ENCODE data around the gene SLC35E3.
A peak's percentile ranks its signal among the peaks of the same experiment; 100 is the strongest.

The SLC35E3 gene

GRCh38 chr12:68768431-68768939 is 22.5 kb downstream of the SLC35E3 start:
- DNase-seq (ENCODE audit: low read depth, low spot score): no peak
- no peak overlapping the region for H3K27ac ChIP-seq

GRCh38 chr12:68769941-68770340 is 24.0 kb downstream of the SLC35E3 start:
- no peak overlapping the region for H3K27ac ChIP-seq
- no peak for DNase-seq (ENCODE audit: low read depth, low spot score)

GRCh38 chr12:68771223-68771925 is 25.4 kb downstream of the SLC35E3 start:
- DNase-seq (ENCODE audit: low read depth, low spot score): no peak
- no peak overlapping the region for H3K27ac ChIP-seq

- no peak for DNase-seq (ENCODE audit: low read depth, low spot score)
- no peak overlapping the region for H3K27ac ChIP-seq
Observed at GRCh38 chr12:68772714-68773113, 26.7 kb downstream of the SLC35E3 start.

- H3K27ac ChIP-seq: no peak overlapping the region
- DNase-seq (ENCODE audit: low read depth, low spot score): no peak
Observed at GRCh38 chr12:68773582-68773981, 27.6 kb downstream of the SLC35E3 start.

- H3K27ac ChIP-seq: no peak overlapping the region
- DNase-seq (ENCODE audit: low read depth, low spot score): no peak
Observed at GRCh38 chr12:68775121-68775630, 29.2 kb downstream of the SLC35E3 start.

- DNase-seq (ENCODE audit: low read depth, low spot score): no peak
- no peak overlapping the region for H3K27ac ChIP-seq
Observed at GRCh38 chr12:68776976-68777610, 31.1 kb downstream of the SLC35E3 start.

GRCh38 chr12:68779280-68779679 is 33.3 kb downstream of the SLC35E3 start:
- no peak for DNase-seq (ENCODE audit: low read depth, low spot score)
- H3K27ac ChIP-seq: no peak overlapping the region

GRCh38 chr12:68780731-68781130 is 34.8 kb downstream of the SLC35E3 start:
- peak overlapping the region; percentile 33 for H3K27ac ChIP-seq
- no peak for DNase-seq (ENCODE audit: low read depth, low spot score)

- DNase-seq (ENCODE audit: low read depth, low spot score): no peak
- peak overlapping the region; percentile 33 for H3K27ac ChIP-seq
Observed at GRCh38 chr12:68781728-68782127, 35.8 kb downstream of the SLC35E3 start.

GRCh38 chr12:68784015-68784414 is 38.0 kb downstream of the SLC35E3 start:
- no peak overlapping the region for H3K27ac ChIP-seq

GRCh38 chr12:68785358-68785757 is 39.4 kb downstream of the SLC35E3 start:
- DNase-seq (ENCODE audit: low read depth, low spot score): no peak
- H3K27ac ChIP-seq: peak overlapping the region; percentile 95

More at GRCh38 chr12:68784015-68784414, 38.0 kb downstream of the SLC35E3 start:
- no peak for DNase-seq (ENCODE audit: low read depth, low spot score)

- peak overlapping the region; percentile 95 for H3K27ac ChIP-seq
- no peak for DNase-seq (ENCODE audit: low read depth, low spot score)
Observed at GRCh38 chr12:68785823-68786222, 39.8 kb downstream of the SLC35E3 start.

- no peak for DNase-seq (ENCODE audit: low read depth, low spot score)
- peak overlapping the region; percentile 95 for H3K27ac ChIP-seq
Observed at GRCh38 chr12:68786929-68787328, 41.0 kb downstream of the SLC35E3 start.

- DNase-seq (ENCODE audit: low read depth, low spot score): no peak
- H3K27ac ChIP-seq: peak overlapping the region; percentile 95
Observed at GRCh38 chr12:68788554-68789143, 42.7 kb downstream of the SLC35E3 start.

GRCh38 chr12:68789144-68789878 is 43.3 kb downstream of the SLC35E3 start:
- DNase-seq (ENCODE audit: low read depth, low spot score): no peak
- H3K27ac ChIP-seq: no peak overlapping the region

- no peak for DNase-seq (ENCODE audit: low read depth, low spot score)
- H3K27ac ChIP-seq: no peak overlapping the region
Observed at GRCh38 chr12:68790081-68790951, 44.3 kb downstream of the SLC35E3 start.

GRCh38 chr12:68790952-68791234 is 44.9 kb downstream of the SLC35E3 start:
- no peak overlapping the region for H3K27ac ChIP-seq
- DNase-seq (ENCODE audit: low read depth, low spot score): no peak

GRCh38 chr12:68791897-68792481 is 46.0 kb downstream of the SLC35E3 start:
- H3K27ac ChIP-seq: no peak overlapping the region
- no peak for DNase-seq (ENCODE audit: low read depth, low spot score)
